Naive thymus-derived CD8-positive, alpha-beta T cell (primary cell): ENCODE measurements around the gene UROC1. TPM values are rescaled to one million over a fixed set of nuclear protein-coding genes. Genes with fewer than 3 reads are reported as not detected.

Source experiments
- ATAC-seq, 2 donors: fragments of 150-1000 bp; cut with Tn5 transposase in 1 of 2; sonication (Bioruptor Pico), chemical (Tn5 transposase) in 1 of 2; 1 replicate in 1 of 2; 2 replicates in 1 of 2; pipeline ENCODE4 v1.10.0; 2021; ENCODE audit warnings: mild to moderate bottlenecking in 2 of 2, moderate library complexity in 2 of 2
- POLR2A ChIA-PET: fragments of 350-600 bp; sonication (Branson Sonifier 250); formaldehyde crosslinking; loops from one replicate; lab custom pipeline; 2021; ENCODE audit warnings: antibody characterized with exemption; lab: Charles Lee
- DNase-seq, 10 donors: peaks; one replicate each; pipeline versions ENCODE4 v3.0.0 to v3.0.0-alpha.2; 2020 to 2022
- H3K27ac Mint-ChIP-seq, 10 donors: one replicate each; pipeline ENCODE4 v1.8.0; 2020 to 2022; ENCODE audit warnings: mild to moderate bottlenecking in 10 of 10, mixed read lengths in 10 of 10, moderate library complexity in 4 of 10, inconsistent platforms in 1 of 10
- H3K27me3 Mint-ChIP-seq, 5 donors: one replicate each; pipeline ENCODE4 v1.8.0; 2021 to 2022; ENCODE audit warnings: mixed read lengths in 5 of 5
- H3K36me3 Mint-ChIP-seq, 3 donors: one replicate each; pipeline ENCODE4 v1.8.0; 2020 to 2022; ENCODE audit warnings: mixed read lengths in 3 of 3, mild to moderate bottlenecking in 2 of 3, inconsistent platforms in 1 of 3
- H3K4me1 Mint-ChIP-seq, 4 donors: one replicate each; pipeline ENCODE4 v1.8.0; 2021 to 2022; ENCODE audit warnings: mixed read lengths in 4 of 4
- H3K4me3 Mint-ChIP-seq, 10 donors: one replicate each; pipeline ENCODE4 v1.8.0; 2020 to 2022; ENCODE audit warnings: mild to moderate bottlenecking in 10 of 10, mixed read lengths in 10 of 10, moderate library complexity in 6 of 10, inconsistent platforms in 1 of 10
- H3K9me3 Mint-ChIP-seq, 9 donors: one replicate each; pipeline ENCODE4 v1.8.0; 2020 to 2022; ENCODE audit warnings: mixed read lengths in 9 of 9, mild to moderate bottlenecking in 3 of 9, inconsistent platforms in 1 of 9, moderate library complexity in 1 of 9
- polyA plus RNA-seq, 3 donors: library from polyadenylated mRNA; unstranded; fragments of 300-500 nt; fragmentation: Illumina TruSeq; gene quantifications; one replicate each; pipeline ENCODE4 v1.2.3, GENCODE V29; 2021
- total RNA-seq, 8 experiments: library from RNA in 2 of 8; stranded (reverse) in 2 of 8; gene quantifications; one replicate each; pipeline ENCODE4 v1.2.3 and lab custom pipeline; 2021 to 2026

Gene UROC1
- total and polyA plus RNA-seq, 5 experiments from 2014 or later, result 0.07 to 0.67 (median 0.11) TPM

GRCh38 chr3:126461450-126462070, 56.0 kb downstream of the UROC1 start:
- DNase-seq (peak in 1 of 10 donors; percentile 27), ATAC-seq (no peak)
- H3K9me3 Mint-ChIP-seq, result no peaks in the 10 kb centered on the region

GRCh38 chr3:126460381-126460780, 57.2 kb downstream of the UROC1 start:
- Mint-ChIP-seq H3K9me3 (no peaks in the 10 kb centered on the region), H3K4me1 (peaks cover 8 to 38% (median 12%) of the 10 kb centered on the region in 4 donors), H3K27ac (peak overlapping the region in 2 of 10 donors; percentile 48 to 59), H3K36me3 (peaks cover 0 to 89% (median 14%) of the 10 kb centered on the region in 3 donors), H3K4me3 (no peak overlapping the region), H3K27me3 (no peaks in the 10 kb centered on the region)
- POLR2A ChIA-PET, result no interaction called here
- DNase-seq (peak in 1 of 10 donors; percentile 44), ATAC-seq (no peak)

More at GRCh38 chr3:126461450-126462070, 56.0 kb downstream of the UROC1 start:
- peaks cover 7 to 41% (median 15%) of the 10 kb centered on the region in 4 donors for H3K4me1 Mint-ChIP-seq
- POLR2A ChIA-PET, result no interaction called here
- no peaks in the 10 kb centered on the region for H3K27me3 Mint-ChIP-seq
- no peak overlapping the region for H3K27ac Mint-ChIP-seq
- peaks cover 0 to 89% (median 16%) of the 10 kb centered on the region in 3 donors for H3K36me3 Mint-ChIP-seq
- no peak overlapping the region for H3K4me3 Mint-ChIP-seq

- POLR2A ChIA-PET, result no interaction called here
- Mint-ChIP-seq H3K4me1 (peaks cover 10 to 37% (median 13%) of the 10 kb centered on the region in 4 donors), H3K36me3 (peaks cover 0 to 90% (median 12%) of the 10 kb centered on the region in 3 donors), H3K27me3 (no peaks in the 10 kb centered on the region), H3K9me3 (no peaks in the 10 kb centered on the region), H3K27ac (no peak overlapping the region), H3K4me3 (no peak overlapping the region)
- DNase-seq, result no peak
- no peak for ATAC-seq
Observed at GRCh38 chr3:126459763-126460127, 57.8 kb downstream of the UROC1 start.

- DNase-seq (no peak), ATAC-seq (no peak)
- Mint-ChIP-seq H3K4me3 (no peak overlapping the region), H3K27me3 (no peaks in the 10 kb centered on the region), H3K36me3 (peaks cover 0 to 90% (median 12%) of the 10 kb centered on the region in 3 donors), H3K27ac (peak overlapping the region in 1 of 10 donors; percentile 34), H3K9me3 (no peaks in the 10 kb centered on the region), H3K4me1 (peaks cover 10 to 35% (median 15%) of the 10 kb centered on the region in 4 donors)
- POLR2A ChIA-PET, result no interaction called here
Observed at GRCh38 chr3:126459111-126459762, 58.3 kb downstream of the UROC1 start.

- Mint-ChIP-seq H3K36me3 (peaks cover 0 to 91% (median 12%) of the 10 kb centered on the region in 3 donors), H3K4me1 (peaks cover 7 to 35% (median 15%) of the 10 kb centered on the region in 4 donors), H3K9me3 (no peaks in the 10 kb centered on the region), H3K4me3 (no peak overlapping the region), H3K27ac (peak overlapping the region in 3 of 10 donors; percentile 24 to 35 (median 34)), H3K27me3 (no peaks in the 10 kb centered on the region)
- DNase-seq, result peak in 1 of 10 donors; percentile 35
- peak in 1 of 2 donors; percentile 14 for ATAC-seq
- POLR2A ChIA-PET, result no interaction called here
Observed at GRCh38 chr3:126456766-126457388, 60.7 kb downstream of the UROC1 start.

GRCh38 chr3:126456211-126456610, 61.4 kb downstream of the UROC1 start:
- ATAC-seq (no peak), DNase-seq (no peak)
- Mint-ChIP-seq H3K9me3 (no peaks in the 10 kb centered on the region), H3K4me3 (no peak overlapping the region), H3K4me1 (peaks cover 7 to 30% (median 17%) of the 10 kb centered on the region in 4 donors), H3K36me3 (peaks cover 0 to 91% (median 9%) of the 10 kb centered on the region in 3 donors), H3K27ac (peak overlapping the region in 2 of 10 donors; percentile 24 to 53), H3K27me3 (no peaks in the 10 kb centered on the region)
- POLR2A ChIA-PET, result no interaction called here

- DNase-seq (no peak), ATAC-seq (no peak)
- Mint-ChIP-seq H3K36me3 (peaks cover 0 to 91% (median 7%) of the 10 kb centered on the region in 3 donors), H3K4me1 (peaks cover 7 to 25% (median 22%) of the 10 kb centered on the region in 4 donors), H3K27me3 (no peaks in the 10 kb centered on the region), H3K4me3 (no peak overlapping the region), H3K27ac (peak overlapping the region in 1 of 10 donors; percentile 47), H3K9me3 (no peaks in the 10 kb centered on the region)
- POLR2A ChIA-PET, result no interaction called here
Observed at GRCh38 chr3:126454437-126455198, 63.0 kb downstream of the UROC1 start.

GRCh38 chr3:126454025-126454424, 63.5 kb downstream of the UROC1 start:
- Mint-ChIP-seq H3K27me3 (no peaks in the 10 kb centered on the region), H3K4me1 (peaks cover 5 to 25% (median 22%) of the 10 kb centered on the region in 4 donors), H3K4me3 (no peak overlapping the region), H3K9me3 (no peaks in the 10 kb centered on the region), H3K36me3 (peaks cover 0 to 89% (median 7%) of the 10 kb centered on the region in 3 donors), H3K27ac (no peak overlapping the region)
- POLR2A ChIA-PET, result no interaction called here
- ATAC-seq (no peak), DNase-seq (no peak)

GRCh38 chr3:126452213-126452612, 65.4 kb downstream of the UROC1 start:
- no peaks in the 10 kb centered on the region for H3K27me3 Mint-ChIP-seq
- H3K9me3 Mint-ChIP-seq, result no peaks in the 10 kb centered on the region
- no peak for DNase-seq
- peaks cover 5 to 24% (median 20%) of the 10 kb centered on the region in 4 donors for H3K4me1 Mint-ChIP-seq
- no peak for ATAC-seq
- POLR2A ChIA-PET, result no interaction called here
- H3K27ac Mint-ChIP-seq, result peak overlapping the region in 1 of 10 donors; percentile 73
- no peak overlapping the region for H3K4me3 Mint-ChIP-seq
- peaks cover 0 to 85% (median 7%) of the 10 kb centered on the region in 3 donors for H3K36me3 Mint-ChIP-seq

GRCh38 chr3:126451511-126451910, 66.1 kb downstream of the UROC1 start:
- POLR2A ChIA-PET, result no interaction called here
- H3K9me3 Mint-ChIP-seq, result no peaks in the 10 kb centered on the region
- no peak overlapping the region for H3K4me3 Mint-ChIP-seq
- H3K36me3 Mint-ChIP-seq, result peaks cover 0 to 81% (median 4%) of the 10 kb centered on the region in 3 donors
- peaks cover 3 to 22% (median 15%) of the 10 kb centered on the region in 4 donors for H3K4me1 Mint-ChIP-seq
- H3K27ac Mint-ChIP-seq, result peak overlapping the region in 1 of 10 donors; percentile 73
- peak in 1 of 10 donors; percentile 27 for DNase-seq
- no peak for ATAC-seq
- no peaks in the 10 kb centered on the region for H3K27me3 Mint-ChIP-seq

- H3K4me3 Mint-ChIP-seq, result no peak overlapping the region
- H3K36me3 Mint-ChIP-seq, result peaks cover 0 to 73% (median 4%) of the 10 kb centered on the region in 3 donors
- H3K9me3 Mint-ChIP-seq, result no peaks in the 10 kb centered on the region
- H3K27me3 Mint-ChIP-seq, result no peaks in the 10 kb centered on the region
- DNase-seq, result peak in 1 of 10 donors; percentile 11
- H3K27ac Mint-ChIP-seq, result peak overlapping the region in 1 of 10 donors; percentile 10
- peaks cover 2 to 20% (median 13%) of the 10 kb centered on the region in 4 donors for H3K4me1 Mint-ChIP-seq
- ATAC-seq, result no peak
- POLR2A ChIA-PET, result no interaction called here
Observed at GRCh38 chr3:126450744-126451143, 66.8 kb downstream of the UROC1 start.

GRCh38 chr3:126450219-126450618, 67.4 kb downstream of the UROC1 start:
- peaks cover 0 to 68% (median 4%) of the 10 kb centered on the region in 3 donors for H3K36me3 Mint-ChIP-seq
- ATAC-seq (no peak), DNase-seq (peak in 1 of 10 donors; percentile 15)
- POLR2A ChIA-PET, result no interaction called here
- H3K27me3 Mint-ChIP-seq, result no peaks in the 10 kb centered on the region
- H3K4me3 Mint-ChIP-seq, result no peak overlapping the region
- H3K27ac Mint-ChIP-seq, result no peak overlapping the region
- H3K9me3 Mint-ChIP-seq, result no peaks in the 10 kb centered on the region
- H3K4me1 Mint-ChIP-seq, result peaks cover 0 to 20% (median 10%) of the 10 kb centered on the region in 4 donors
